ENCODE data around the gene SLC39A12. TPM values are rescaled to one million over a fixed set of nuclear protein-coding genes. Genes with fewer than 3 reads are reported as not detected.

SLC39A12 gene
- total and polyA plus RNA-seq, 2 of the 8 experiments (the other 6 are each of a cell fraction or from before 2014, with no cell fraction given), result not detected

- H2AK5ac ChIP-seq (ENCODE audit: low read depth, low read length), result no peak overlapping the region
- H2BK5ac ChIP-seq (ENCODE audit: low read depth, low read length), result no peak overlapping the region
- H3K27me3 ChIP-seq (replicated peaks in 1 of 4; ENCODE audit: control insufficient read depth in 3 of 4, extremely low read depth in 1 of 4, insufficient read depth in 3 of 4, low read length in 3 of 4), result no peaks in the 10 kb centered on the region
- no peak overlapping the region for H2BK12ac ChIP-seq (ENCODE audit: low read depth, low read length)
- H2BK15ac ChIP-seq (ENCODE audit: low read length), result no peak overlapping the region
- no peaks in the 10 kb centered on the region for H3K23me2 ChIP-seq (ENCODE audit: low read depth, low read length)
- peaks cover 0 to 2% (median 0%) of the 10 kb centered on the region in 4 experiments; a peak in 1 of 7 replicates for H3K4me1 ChIP-seq (replicated peaks in 1 of 4; ENCODE audit: control insufficient read depth in 3 of 4, insufficient read depth in 4 of 4, low read length in 3 of 4)
- H4K91ac ChIP-seq (replicated peaks; ENCODE audit: insufficient read length, low read length), result no peak overlapping the region
- H4K20me1 ChIP-seq (replicated peaks in 1 of 2; ENCODE audit: control insufficient read depth in 1 of 2, insufficient read depth in 2 of 2, low read length in 2 of 2), result no peaks in the 10 kb centered on the region
- H4K5ac ChIP-seq (ENCODE audit: insufficient read length, low read depth, low read length), result no peak overlapping the region
- H3K79me1 ChIP-seq (ENCODE audit: low read depth, low read length), result no peaks in the 10 kb centered on the region
- no peaks in the 10 kb centered on the region for H3K9me3 ChIP-seq (ENCODE audit: insufficient read depth in 2 of 2, low read depth in 1 of 2, low read length in 1 of 2)
- WGBS, 2 experiments (ENCODE audit: extremely low coverage in 1 of 2, insufficient coverage in 1 of 2, insufficient read length in 1 of 2, insufficient replicate concordance in 2 of 2, low coverage in 1 of 2, low lambda C conversion rate in 2 of 2, missing lambda C conversion rate in 1 of 2), result 77% methylated on average over 2 of the region's 2 CpGs; no CpG with 5 or more reads in 1 of the 2 experiments
- H3K23ac ChIP-seq (ENCODE audit: insufficient read length), result no peak overlapping the region
- no peak overlapping the region for H3K18ac ChIP-seq (ENCODE audit: extremely low read depth, low read length)
- no peaks in the 10 kb centered on the region for H3K79me2 ChIP-seq (ENCODE audit: control insufficient read depth in 1 of 2, insufficient read depth in 2 of 2, low read length in 2 of 2)
- no peak overlapping the region for H3K4me3 ChIP-seq (ENCODE audit: extremely low read depth in 1 of 4, insufficient read depth in 2 of 4, low read depth in 3 of 4, low read length in 4 of 4)
- DNase-seq (ENCODE audit: low read depth in 1 of 2, low spot score in 2 of 2), result no peak
- H2BK120ac ChIP-seq (replicated peaks; ENCODE audit: low read depth, low read length), result no peak overlapping the region
- H3K4ac ChIP-seq (replicated peaks; ENCODE audit: insufficient read length, low read depth, low read length), result no peak overlapping the region
- FAIRE-seq, result no peak
- H3K56ac ChIP-seq (replicated peaks; ENCODE audit: insufficient read length, low read depth, low read length), result no peak overlapping the region
- H2AFZ ChIP-seq (ENCODE audit: low read length), result no peak overlapping the region
- H3K27ac ChIP-seq (ENCODE audit: low read depth, low read length), result no peak overlapping the region
- no peak overlapping the region for H4K8ac ChIP-seq (ENCODE audit: extremely low read depth, insufficient read depth, low read length)
- H3K14ac ChIP-seq (ENCODE audit: insufficient read length), result no peak overlapping the region
- H3K4me2 ChIP-seq (ENCODE audit: insufficient read depth in 1 of 2, low read depth in 2 of 2, low read length in 2 of 2), result no peak overlapping the region
- H2BK20ac ChIP-seq (ENCODE audit: low read length), result no peak overlapping the region
- no peaks in the 10 kb centered on the region for H3K36me3 ChIP-seq (ENCODE audit: control insufficient read depth in 2 of 4, insufficient read depth in 4 of 4, low read length in 3 of 4)
- ChIA-PET CTCF (ENCODE audit: partially characterized antibody) (no interaction called here), POLR2A (ENCODE audit: partially characterized antibody) (no interaction called here)
- no peak overlapping the region for H3K9ac ChIP-seq (replicated peaks in 1 of 4; ENCODE audit: extremely low read depth in 1 of 4, low read depth in 3 of 4, low read length in 3 of 4)
- TF ChIP-seq CBX5 (IDR thresholded peaks at IDR 0.05; ENCODE audit: low read depth, low read length) (no peak), E2F6 (IDR thresholded peaks at IDR 0.05) (no peak), POLR2AphosphoS5 (IDR thresholded peaks at IDR 0.05; ENCODE audit: low read depth, low read length) (no peak), TAF7 (optimal IDR thresholded peaks at IDR 0.05; ENCODE audit: borderline replicate concordance, low read depth, low read length) (no peak), KDM4A (IDR thresholded peaks at IDR 0.05; ENCODE audit: low read depth, low read length, severe bottlenecking) (no peak), SUZ12 (IDR thresholded peaks at IDR 0.05; ENCODE audit: low read length) (no peak), USF2 (IDR thresholded peaks at IDR 0.05; ENCODE audit: low read length) (no peak), SP1 (IDR thresholded peaks at IDR 0.05; ENCODE audit: low read depth, low read length) (no peak), TEAD4 (IDR thresholded peaks at IDR 0.05; ENCODE audit: low read depth, low read length) (no peak), RAD21 (IDR thresholded peaks at IDR 0.05 in 1 of 2, conservative IDR thresholded peaks at IDR 0.05 in 1 of 2; ENCODE audit: low read depth in 2 of 2, low read length in 2 of 2) (no peak), KDM1A (IDR thresholded peaks at IDR 0.05; ENCODE audit: borderline replicate concordance, low read length) (no peak), HDAC6 (IDR thresholded peaks at IDR 0.05; ENCODE audit: low read depth, low read length) (no peak), EP300 (IDR thresholded peaks at IDR 0.05; ENCODE audit: borderline replicate concordance in 1 of 2, low read depth in 2 of 2, low read length in 2 of 2) (no peak)
Measured at GRCh38 chr10:18010050-18010449, 58.3 kb downstream of the SLC39A12 start.
